Measurements from ENCODE around the gene ZNF687. TPM values are rescaled to one million over a fixed set of nuclear protein-coding genes. Genes with fewer than 3 reads are reported as not detected.

The ZNF687 gene
- total and polyA plus RNA-seq, 12 donors, result 7.5 to 38.3 (median 30.8) TPM

- DNase-seq, result peak in 6 of 7 donors; percentile 38 to 63 (median 43)
- WGBS, 4 donors, result 19 to 20% (median 20%) methylated on average over 29 to 34 of the region's 34 CpGs
- Histone ChIP-seq H3K4me3 (peak overlapping the region in 2 of 4 donors; percentile 69 to 82), H3K27ac (peak overlapping the region; percentile 82 to 98 (median 92)), H3K36me3 (replicated peaks in 1 of 2) (peaks cover 0 to 13% of the 10 kb centered on the region in 2 donors), H3K27me3 (no peaks in the 10 kb centered on the region), H3K4me1 (replicated peaks in 1 of 2) (peaks cover 26 to 31% of the 10 kb centered on the region in 2 donors), H3K9me3 (replicated peaks in 1 of 3) (no peaks in the 10 kb centered on the region)
- TF ChIP-seq CTCF (IDR thresholded peaks at IDR 0.05) (no peak), POLR2A (IDR thresholded peaks at IDR 0.05) (no peak)
- intact Hi-C loops (cut with DNase I), result no loop called here
Observed at GRCh38 chr1:151327903-151328674, 46.0 kb downstream of the ZNF687 start.

- Histone ChIP-seq H3K36me3 (replicated peaks in 1 of 2) (no peaks in the 10 kb centered on the region), H3K4me3 (no peak overlapping the region), H3K27me3 (no peaks in the 10 kb centered on the region), H3K4me1 (replicated peaks in 1 of 2) (no peaks in the 10 kb centered on the region), H3K9me3 (replicated peaks in 1 of 3) (no peaks in the 10 kb centered on the region), H3K27ac (no peak overlapping the region)
- intact Hi-C loops (cut with DNase I), result no loop called here
- 80 to 85% (median 82%) methylated on average over 5 of the region's 5 CpGs for WGBS, 4 donors
- TF ChIP-seq CTCF (IDR thresholded peaks at IDR 0.05) (no peak), POLR2A (IDR thresholded peaks at IDR 0.05) (no peak)
- no peak for DNase-seq
Observed at GRCh38 chr1:151334822-151335221, 52.7 kb downstream of the ZNF687 start.

GRCh38 chr1:151336556-151336955, 54.5 kb downstream of the ZNF687 start:
- no peaks in the 10 kb centered on the region for H3K4me1 ChIP-seq (replicated peaks in 1 of 2)
- intact Hi-C loops (cut with DNase I), result no loop called here
- H3K9me3 ChIP-seq (replicated peaks in 1 of 3), result no peaks in the 10 kb centered on the region
- no peaks in the 10 kb centered on the region for H3K27me3 ChIP-seq
- WGBS, 4 donors, result 87 to 93% (median 90%) methylated on average over 3 of the region's 3 CpGs
- no peak overlapping the region for H3K4me3 ChIP-seq
- H3K27ac ChIP-seq, result no peak overlapping the region
- no peak for TF ChIP-seq CTCF (IDR thresholded peaks at IDR 0.05)
- TF ChIP-seq POLR2A (IDR thresholded peaks at IDR 0.05), result no peak
- DNase-seq, result no peak
- H3K36me3 ChIP-seq (replicated peaks in 1 of 2), result no peaks in the 10 kb centered on the region

GRCh38 chr1:151340870-151341754, 59.0 kb downstream of the ZNF687 start:
- intact Hi-C loops (cut with DNase I), result loop anchor here (5.0 kb wide), 2 partner anchors 39 to 44 kb away; no protein-coding TSS in a partner anchor
- H3K9me3 ChIP-seq (replicated peaks in 1 of 3), result no peaks in the 10 kb centered on the region
- H3K4me1 ChIP-seq (replicated peaks in 1 of 2), result peaks cover 4 to 5% of the 10 kb centered on the region in 2 donors
- TF ChIP-seq CTCF (IDR thresholded peaks at IDR 0.05) (peak; percentile 62 to 88 (median 76)), POLR2A (IDR thresholded peaks at IDR 0.05) (no peak)
- peaks cover 0 to 29% of the 10 kb centered on the region in 2 donors for H3K36me3 ChIP-seq (replicated peaks in 1 of 2)
- H3K27me3 ChIP-seq, result no peaks in the 10 kb centered on the region
- WGBS, 4 donors, result 29 to 35% (median 31%) methylated on average over 7 of the region's 7 CpGs
- H3K4me3 ChIP-seq, result no peak overlapping the region
- peak overlapping the region in 2 of 5 donors; percentile 42 for H3K27ac ChIP-seq
- peak in 6 of 7 donors; percentile 38 to 64 (median 61) for DNase-seq
